CD8-positive, alpha-beta memory T cell (primary cell): ENCODE results near the gene TMPRSS12. TPM values are rescaled to one million over a fixed set of nuclear protein-coding genes. Genes with fewer than 3 reads are reported as not detected.
"Not testable (repeated sequence)": the region's sequence is repeated elsewhere in the genome, so short reads cannot be mapped to it uniquely, and the experiment has no call there.

ENCODE experiments used
- CTCF ChIA-PET: fragments of 350-600 bp; sonication (Branson Sonifier 250); formaldehyde crosslinking; loops from one replicate; lab custom pipeline; 2021; ENCODE audit warnings: antibody characterized with exemption; lab: Charles Lee
- POLR2A ChIA-PET: fragments of 350-600 bp; sonication (Branson Sonifier 250); formaldehyde crosslinking; loops from one replicate; lab custom pipeline; 2021; ENCODE audit warnings: antibody characterized with exemption; lab: Charles Lee
- DNase-seq, 5 donors: peaks; one replicate each; pipeline versions ENCODE4 v3.0.0 to v3.0.0-alpha.2; 2020 to 2022; ENCODE audit warnings: mixed read lengths in 1 of 5
- H3K27ac ChIP-seq: one replicate; pipeline ENCODE4 v1.7.0; 2013; ENCODE audit warnings: low read depth, mild to moderate bottlenecking, low read length, moderate library complexity
- H3K27me3 ChIP-seq: 2 replicates; pipeline ENCODE4 v1.7.0; 2013; ENCODE audit warnings: low read length, mild to moderate bottlenecking; ENCODE audit not compliant: insufficient read depth, poor library complexity, severe bottlenecking
- H3K36me3 ChIP-seq: 2 replicates; pipeline ENCODE4 v1.7.0; 2013; ENCODE audit warnings: mild to moderate bottlenecking, low read length, moderate library complexity; ENCODE audit not compliant: insufficient read depth
- H3K4me1 ChIP-seq: 2 replicates; pipeline ENCODE4 v1.7.0; 2013; ENCODE audit warnings: mild to moderate bottlenecking, low read length, moderate library complexity; ENCODE audit not compliant: insufficient read depth
- H3K4me3 ChIP-seq: 2 replicates; pipeline ENCODE4 v1.7.0; 2013; ENCODE audit warnings: mild to moderate bottlenecking, low read length
- H3K9me3 ChIP-seq: 2 replicates; pipeline ENCODE4 v1.7.0; 2013; ENCODE audit warnings: mild to moderate bottlenecking, low read length
- H3K27ac Mint-ChIP-seq, 8 donors: one replicate each; pipeline ENCODE4 v1.8.0; 2020 to 2021; ENCODE audit warnings: mixed read lengths in 8 of 8, mild to moderate bottlenecking in 6 of 8, inconsistent platforms in 3 of 8, moderate library complexity in 3 of 8
- H3K27me3 Mint-ChIP-seq, 2 donors: one replicate each; pipeline ENCODE4 v1.8.0; 2020 to 2021; ENCODE audit warnings: mixed read lengths in 2 of 2, mild to moderate bottlenecking in 1 of 2, moderate library complexity in 1 of 2
- H3K36me3 Mint-ChIP-seq, 3 donors: one replicate each; pipeline ENCODE4 v1.8.0; 2020 to 2021; ENCODE audit warnings: mixed read lengths in 3 of 3, inconsistent platforms in 1 of 3, mild to moderate bottlenecking in 1 of 3
- H3K4me1 Mint-ChIP-seq, 3 donors: one replicate each; pipeline ENCODE4 v1.8.0; 2020 to 2021; ENCODE audit warnings: mixed read lengths in 3 of 3, inconsistent platforms in 1 of 3, mild to moderate bottlenecking in 1 of 3
- H3K4me3 Mint-ChIP-seq, 7 donors: one replicate each; pipeline ENCODE4 v1.8.0; 2020 to 2021; ENCODE audit warnings: mixed read lengths in 7 of 7, mild to moderate bottlenecking in 6 of 7, moderate library complexity in 4 of 7, inconsistent platforms in 2 of 7
- H3K9me3 Mint-ChIP-seq, 5 donors: one replicate each; pipeline ENCODE4 v1.8.0; 2020 to 2022; ENCODE audit warnings: mixed read lengths in 5 of 5, mild to moderate bottlenecking in 3 of 5, moderate library complexity in 2 of 5, inconsistent platforms in 1 of 5
- polyA plus RNA-seq: library from polyadenylated mRNA; unstranded; fragments of 300-500 nt; fragmentation: Illumina TruSeq; gene quantifications from one replicate; pipeline ENCODE4 v1.2.3, GENCODE V29; 2021
- total RNA-seq, 2 experiments: library from RNA; stranded (reverse); gene quantifications; one replicate each; pipeline ENCODE4 v1.2.3, GENCODE V29; 2021

TMPRSS12 gene
- total and polyA plus RNA-seq, 3 experiments from 2014 or later = not detected

GRCh38 chr12:50927766-50928224, 85.1 kb downstream of the TMPRSS12 start:
- Mint-ChIP-seq H3K27ac (peak overlapping the region in 7 of 8 donors; percentile 1 to 74 (median 54)), H3K27me3 (peaks cover 0 to 2% of the 10 kb centered on the region in 2 donors), H3K4me1 (peaks cover 31 to 60% (median 31%) of the 10 kb centered on the region in 3 donors), H3K9me3 (no peaks in the 10 kb centered on the region), H3K36me3 (peaks cover 0 to 15% (median 0%) of the 10 kb centered on the region in 3 donors), H3K4me3 (peak overlapping the region; percentile 6 to 92 (median 83))
- H3K4me3 ChIP-seq = no peak overlapping the region
- ChIA-PET CTCF (no interaction called here), POLR2A (no interaction called here)
- H3K9me3 ChIP-seq = no peaks in the 10 kb centered on the region
- no peak for DNase-seq
- no peaks in the 10 kb centered on the region for H3K36me3 ChIP-seq
- H3K27ac ChIP-seq = no peak overlapping the region
- H3K4me1 ChIP-seq = peaks cover 15% of the 10 kb centered on the region
- no peaks in the 10 kb centered on the region for H3K27me3 ChIP-seq

- peaks cover 14% of the 10 kb centered on the region for H3K4me1 ChIP-seq
- H3K27ac ChIP-seq = no peak overlapping the region
- Mint-ChIP-seq H3K36me3 (peaks cover 0 to 15% (median 0%) of the 10 kb centered on the region in 3 donors), H3K4me3 (peak overlapping the region in 3 of 7 donors; percentile 2 to 33 (median 31)), H3K4me1 (peaks cover 28 to 57% (median 29%) of the 10 kb centered on the region in 3 donors), H3K9me3 (no peaks in the 10 kb centered on the region), H3K27ac (peak overlapping the region in 5 of 8 donors; percentile 3 to 48 (median 15)), H3K27me3 (peaks cover 0 to 2% of the 10 kb centered on the region in 2 donors)
- no peak overlapping the region for H3K4me3 ChIP-seq
- POLR2A ChIA-PET = no interaction called here
- no peaks in the 10 kb centered on the region for H3K36me3 ChIP-seq
- no peaks in the 10 kb centered on the region for H3K27me3 ChIP-seq
- H3K9me3 ChIP-seq = no peaks in the 10 kb centered on the region
- no peak for DNase-seq
- CTCF ChIA-PET = no interaction called here
These were observed 85.7 kb downstream of the TMPRSS12 start for GRCh38 chr12:50928392-50928791.

- CTCF ChIA-PET = interaction anchor here (0.7 kb wide), 1 partner anchor 714 kb away, joined by 3 read pairs; no protein-coding TSS in a partner anchor
These were observed 87.1 kb downstream of the TMPRSS12 start for GRCh38 chr12:50929831-50930230.

GRCh38 chr12:50930477-50930876, 87.8 kb downstream of the TMPRSS12 start:
- H3K36me3 ChIP-seq, CTCF ChIA-PET, POLR2A ChIA-PET, H3K27ac Mint-ChIP-seq, H3K4me1 ChIP-seq, H3K27me3 ChIP-seq, H3K4me3 Mint-ChIP-seq, H3K4me3 ChIP-seq, H3K27me3 Mint-ChIP-seq, H3K9me3 ChIP-seq, H3K27ac ChIP-seq, H3K9me3 Mint-ChIP-seq, DNase-seq: not testable (repeated sequence)
- peaks cover 0 to 20% (median 0%) of the 10 kb centered on the region in 3 donors for H3K36me3 Mint-ChIP-seq
- H3K4me1 Mint-ChIP-seq = peaks cover 9 to 46% (median 13%) of the 10 kb centered on the region in 3 donors

More at GRCh38 chr12:50929831-50930230, 87.1 kb downstream of the TMPRSS12 start:
- H3K27ac Mint-ChIP-seq = peak overlapping the region in 3 of 8 donors; percentile 25 to 71 (median 61)
- peaks cover 0 to 2% of the 10 kb centered on the region in 2 donors for H3K27me3 Mint-ChIP-seq
- no peak overlapping the region for H3K4me3 Mint-ChIP-seq
- POLR2A ChIA-PET = interaction anchor here (0.6 kb wide), 1 partner anchor 29 kb away, joined by 6 read pairs; no protein-coding TSS in a partner anchor
- no peak for DNase-seq
- peaks cover 0 to 20% (median 0%) of the 10 kb centered on the region in 3 donors for H3K36me3 Mint-ChIP-seq
- peaks cover 1% of the 10 kb centered on the region for H3K4me1 ChIP-seq
- H3K36me3 ChIP-seq = no peaks in the 10 kb centered on the region
- no peaks in the 10 kb centered on the region for H3K9me3 Mint-ChIP-seq
- H3K9me3 ChIP-seq = no peaks in the 10 kb centered on the region
- no peak overlapping the region for H3K27ac ChIP-seq
- H3K4me1 Mint-ChIP-seq = peaks cover 15 to 53% (median 19%) of the 10 kb centered on the region in 3 donors
- no peak overlapping the region for H3K4me3 ChIP-seq
- no peaks in the 10 kb centered on the region for H3K27me3 ChIP-seq

GRCh38 chr12:50932787-50933280, 90.1 kb downstream of the TMPRSS12 start:
- peaks cover 0 to 2% (median 0%) of the 10 kb centered on the region in 5 donors for H3K9me3 Mint-ChIP-seq
- no peak overlapping the region for H3K4me3 Mint-ChIP-seq
- ChIA-PET POLR2A (no interaction called here), CTCF (no interaction called here)
- H3K27me3 Mint-ChIP-seq = peaks cover 0 to 1% of the 10 kb centered on the region in 2 donors
- H3K27ac ChIP-seq = no peak overlapping the region
- no peak overlapping the region for H3K4me3 ChIP-seq
- H3K36me3 Mint-ChIP-seq = peaks cover 0 to 26% (median 8%) of the 10 kb centered on the region in 3 donors
- H3K4me1 Mint-ChIP-seq = peaks cover 0 to 26% (median 4%) of the 10 kb centered on the region in 3 donors
- H3K27ac Mint-ChIP-seq = peak overlapping the region in 2 of 8 donors; percentile 0 to 52
- no peaks in the 10 kb centered on the region for H3K27me3 ChIP-seq
- H3K4me1 ChIP-seq = no peaks in the 10 kb centered on the region
- no peaks in the 10 kb centered on the region for H3K9me3 ChIP-seq
- no peak for DNase-seq
- H3K36me3 ChIP-seq = no peaks in the 10 kb centered on the region

GRCh38 chr12:50933459-50934124, 90.9 kb downstream of the TMPRSS12 start:
- ChIA-PET CTCF (no interaction called here), POLR2A (no interaction called here)
- Mint-ChIP-seq H3K9me3 (peaks cover 0 to 2% (median 0%) of the 10 kb centered on the region in 5 donors), H3K36me3 (peaks cover 0 to 28% (median 8%) of the 10 kb centered on the region in 3 donors), H3K4me1 (peaks cover 0 to 18% (median under 1%) of the 10 kb centered on the region in 3 donors), H3K4me3 (no peak overlapping the region), H3K27ac (peak overlapping the region in 4 of 8 donors; percentile 0 to 52 (median 18)), H3K27me3 (no peaks in the 10 kb centered on the region)
- Histone ChIP-seq H3K36me3 (no peaks in the 10 kb centered on the region), H3K4me3 (no peak overlapping the region), H3K27ac (no peak overlapping the region), H3K4me1 (no peaks in the 10 kb centered on the region), H3K27me3 (no peaks in the 10 kb centered on the region), H3K9me3 (no peaks in the 10 kb centered on the region)
- DNase-seq = no peak

GRCh38 chr12:50934371-50934851, 91.7 kb downstream of the TMPRSS12 start:
- H3K27ac Mint-ChIP-seq = peak overlapping the region in 1 of 8 donors; percentile 13
- no peaks in the 10 kb centered on the region for H3K9me3 ChIP-seq
- peaks cover 0 to 4% (median 2%) of the 10 kb centered on the region in 5 donors for H3K9me3 Mint-ChIP-seq
- peaks cover 0 to 13% (median 0%) of the 10 kb centered on the region in 3 donors for H3K4me1 Mint-ChIP-seq
- no peak overlapping the region for H3K27ac ChIP-seq
- no peaks in the 10 kb centered on the region for H3K27me3 ChIP-seq
- no peaks in the 10 kb centered on the region for H3K4me1 ChIP-seq
- H3K36me3 ChIP-seq = no peaks in the 10 kb centered on the region
- no peaks in the 10 kb centered on the region for H3K27me3 Mint-ChIP-seq
- peaks cover 0 to 27% (median 8%) of the 10 kb centered on the region in 3 donors for H3K36me3 Mint-ChIP-seq
- POLR2A ChIA-PET = interaction anchor here (0.6 kb wide), 1 partner anchor 20 kb away, joined by 5 read pairs; no protein-coding TSS in a partner anchor
- DNase-seq = no peak
- H3K4me3 Mint-ChIP-seq = no peak overlapping the region
- CTCF ChIA-PET = no interaction called here
- no peak overlapping the region for H3K4me3 ChIP-seq
